CD4-positive, alpha-beta T cell treated with Interleukin-6 at 100 ng/mL for 8 hours (primary cell): ENCODE results near the gene MESD.
"Not testable (repeated sequence)": the region's sequence is repeated elsewhere in the genome, so short reads cannot be mapped to it uniquely, and the experiment has no call there.

ENCODE experiments used
- DNase-seq: peaks from one replicate; pipeline ENCODE4 v3.0.0-alpha.2; 2020; ENCODE audit warnings: mixed read lengths, low spot score

The MESD gene

GRCh38 chr15:80989081-80989517 lies 520 bp downstream of the MESD start:
- DNase-seq = no peak

- DNase-seq = no peak
Observed at GRCh38 chr15:80988148-80988796, 1.3 kb downstream of the MESD start.

DNA sequence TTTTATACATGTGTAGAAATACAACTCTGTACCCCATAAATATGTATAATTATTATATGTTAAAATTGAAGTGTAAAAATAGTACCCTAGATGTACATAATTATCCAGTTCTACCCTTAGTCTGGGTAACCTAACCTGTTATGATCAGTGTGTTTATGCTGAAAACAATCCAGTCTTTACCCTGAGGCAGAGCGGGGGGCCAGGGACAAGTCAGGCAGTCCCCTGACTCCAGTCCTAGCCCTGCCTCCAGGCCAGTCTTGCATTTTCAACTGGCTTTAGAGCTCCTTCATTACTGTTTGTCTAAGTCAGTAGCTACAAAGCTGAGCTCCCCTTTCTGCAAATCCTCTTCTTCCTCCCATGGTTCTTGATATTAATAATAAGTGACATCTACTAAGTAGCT lies 3.1 kb downstream of the MESD start:
- no peak for DNase-seq

- DNase-seq = no peak
Observed at GRCh38 chr15:80985981-80986380, 3.6 kb downstream of the MESD start.

GRCh38 chr15:80984856-80985255 lies 4.8 kb downstream of the MESD start:
- DNase-seq = no peak

DNA sequence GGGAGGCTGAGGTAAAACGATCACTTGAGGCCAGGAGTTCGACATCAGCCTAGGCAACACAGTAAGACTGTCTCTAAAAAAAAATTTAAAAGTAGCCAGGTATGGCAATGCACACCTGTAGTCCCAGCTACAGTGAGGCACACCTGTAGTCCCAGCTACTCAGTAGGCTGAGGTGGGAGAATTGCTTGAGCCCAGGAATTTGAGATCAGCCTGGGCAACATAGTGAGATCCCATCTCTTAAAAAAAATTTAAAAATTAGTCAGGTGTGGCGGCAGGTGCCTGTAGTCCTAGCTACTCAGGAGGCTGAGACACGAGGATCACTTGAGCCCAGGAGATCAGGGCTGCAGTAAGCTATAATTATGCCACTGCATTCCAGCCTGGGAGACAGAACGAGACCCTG lies 6.8 kb downstream of the MESD start:
- DNase-seq = no peak

DNA sequence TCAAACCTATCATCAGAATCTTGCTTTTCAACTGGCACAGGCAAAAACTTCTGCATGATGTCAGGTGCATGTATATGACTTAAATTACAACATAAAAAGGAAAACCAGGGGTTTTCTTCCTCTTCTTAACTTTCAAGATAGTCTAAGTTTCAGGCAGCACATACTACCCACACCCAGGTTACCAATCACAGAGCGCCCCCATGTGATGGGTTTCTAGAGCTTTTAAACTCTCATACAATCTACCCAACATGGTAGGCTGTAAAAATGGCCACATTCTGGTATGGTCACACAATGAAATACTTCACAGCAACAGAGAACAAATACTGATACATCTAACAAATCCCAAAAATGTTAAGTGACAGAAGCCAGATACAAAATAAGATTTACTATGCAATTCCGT lies 7.4 kb downstream of the MESD start:
- no peak for DNase-seq

GRCh38 chr15:80979538-80980200 lies 9.9 kb downstream of the MESD start:
- DNase-seq = no peak

DNA sequence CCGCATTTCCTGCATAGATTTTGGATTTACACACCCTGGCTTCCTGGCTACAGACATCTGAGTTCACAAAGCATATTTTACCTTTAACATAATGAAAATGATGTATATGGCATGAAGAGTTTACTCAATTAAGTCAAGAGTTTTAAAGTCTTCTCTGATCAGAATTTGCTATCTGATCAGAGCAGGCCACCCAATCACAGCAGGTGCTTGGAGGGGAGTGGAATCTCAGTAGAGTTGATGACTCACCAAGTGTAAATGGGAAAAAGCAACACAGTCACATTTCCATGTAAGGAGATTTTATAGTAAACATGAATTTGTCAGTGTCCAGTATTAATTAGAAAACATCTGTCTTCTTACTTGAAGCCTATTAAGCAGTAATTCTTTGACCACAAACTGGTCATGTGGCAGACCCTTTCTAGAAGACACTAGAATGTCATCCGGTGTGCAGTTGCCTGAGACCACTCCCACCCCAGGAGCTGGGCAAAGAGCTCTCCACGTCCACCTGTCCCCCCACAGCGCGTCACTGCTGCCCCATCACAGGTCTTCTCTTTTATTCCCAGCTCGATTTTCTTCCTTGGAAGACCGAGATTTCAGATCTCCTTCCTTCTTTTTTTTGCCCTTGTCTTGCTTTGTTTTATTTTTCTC lies 10.8 kb downstream of the MESD start:
- no peak for DNase-seq

- DNase-seq = no peak
Observed at GRCh38 chr15:80977627-80978036, 12.0 kb downstream of the MESD start.

- DNase-seq = no peak
Observed at GRCh38 chr15:80976851-80977250, 12.8 kb downstream of the MESD start.

- DNase-seq = no peak
Observed at GRCh38 chr15:80974914-80975313, 14.7 kb downstream of the MESD start.

DNA sequence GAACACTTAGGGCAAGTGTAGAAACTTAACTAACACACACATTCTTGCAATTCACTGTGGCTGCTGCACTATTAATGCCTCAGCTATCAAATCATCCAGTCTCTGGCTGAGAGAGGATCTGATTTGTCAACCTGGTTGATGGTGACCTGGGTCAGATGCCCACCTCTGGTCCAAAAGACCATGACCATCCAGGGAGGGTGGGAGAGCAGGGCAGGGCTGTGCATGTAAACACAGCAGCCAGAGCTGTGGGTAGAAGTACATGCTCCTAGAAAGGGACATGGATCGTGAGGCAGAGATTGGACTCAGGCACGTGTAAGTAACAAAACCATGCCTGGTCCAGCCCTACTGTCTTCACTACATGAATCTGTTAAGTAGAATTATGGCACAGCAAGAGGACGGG lies 17.3 kb downstream of the MESD start:
- DNase-seq = no peak

DNA sequence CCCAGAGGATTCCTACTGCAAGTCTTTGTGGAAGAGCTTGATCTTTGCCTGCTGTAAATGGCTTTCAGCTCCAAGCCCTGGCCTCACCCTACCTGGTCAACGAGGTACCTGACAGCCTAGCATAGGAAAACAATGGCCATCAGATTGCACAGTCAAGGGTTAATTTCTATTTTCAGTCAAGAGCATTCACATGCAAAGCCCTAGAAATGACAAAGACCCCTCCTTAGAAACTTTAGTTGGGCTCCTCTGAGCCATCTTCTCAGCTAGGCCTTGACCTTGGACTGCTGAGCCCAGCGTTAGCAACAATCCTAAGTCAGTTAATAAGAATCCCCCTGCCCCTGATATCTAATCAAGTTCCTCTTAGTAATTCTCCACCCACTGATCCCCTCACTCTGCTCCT lies 18.5 kb downstream of the MESD start:
- no peak for DNase-seq

DNA sequence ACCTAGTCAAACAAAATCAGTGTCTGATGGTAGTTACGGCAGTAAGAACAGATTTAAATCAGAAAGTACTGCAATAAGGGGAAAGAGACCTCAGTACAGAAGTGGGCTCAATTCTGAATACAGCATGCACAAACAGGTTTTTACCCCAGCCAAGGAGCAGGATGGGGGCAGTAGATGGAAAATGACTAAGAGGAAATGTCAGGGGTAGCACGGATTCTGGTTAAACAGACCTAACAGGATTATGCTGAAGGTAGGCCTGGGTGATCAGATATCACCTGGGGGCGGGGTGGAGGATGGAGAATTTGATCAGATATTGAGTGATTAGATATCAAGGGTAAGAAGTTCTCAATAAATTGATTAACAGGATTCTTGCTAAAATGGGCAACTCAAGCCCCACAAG lies 19.0 kb downstream of the MESD start:
- no peak for DNase-seq

DNA sequence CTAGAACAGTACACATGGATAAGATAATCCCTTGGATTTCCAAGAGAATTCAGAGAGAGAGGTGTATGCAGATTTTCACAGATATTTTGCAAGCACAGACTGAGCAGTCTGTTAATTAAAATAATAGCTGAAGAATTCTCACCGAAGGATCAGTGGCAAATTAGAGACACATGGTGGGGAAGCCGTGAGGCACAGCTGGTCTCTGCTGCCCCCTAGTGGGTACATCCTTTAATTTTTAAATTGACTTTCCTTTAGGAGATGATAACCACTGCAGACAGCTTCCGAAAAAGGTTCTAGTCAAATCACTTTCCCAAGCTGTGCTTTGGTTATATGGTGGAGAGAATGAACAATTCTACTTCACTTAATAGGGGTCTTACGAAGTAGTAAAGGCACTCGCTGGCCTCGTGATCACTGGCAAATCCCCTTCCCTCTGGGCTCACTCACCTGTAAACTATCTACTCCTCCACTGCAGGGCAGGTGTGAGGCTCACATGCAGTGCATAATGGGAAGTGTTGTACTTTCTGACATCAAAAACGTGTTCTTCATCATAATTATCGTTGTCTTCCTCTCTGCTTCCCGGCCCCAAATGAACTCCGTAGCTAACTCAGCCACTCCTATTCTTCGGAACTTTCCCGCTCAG lies 19.5 kb downstream of the MESD start:
- peak; percentile 63 for DNase-seq

- DNase-seq = no peak
Observed at GRCh38 chr15:80969316-80969715, 20.3 kb downstream of the MESD start.

DNA sequence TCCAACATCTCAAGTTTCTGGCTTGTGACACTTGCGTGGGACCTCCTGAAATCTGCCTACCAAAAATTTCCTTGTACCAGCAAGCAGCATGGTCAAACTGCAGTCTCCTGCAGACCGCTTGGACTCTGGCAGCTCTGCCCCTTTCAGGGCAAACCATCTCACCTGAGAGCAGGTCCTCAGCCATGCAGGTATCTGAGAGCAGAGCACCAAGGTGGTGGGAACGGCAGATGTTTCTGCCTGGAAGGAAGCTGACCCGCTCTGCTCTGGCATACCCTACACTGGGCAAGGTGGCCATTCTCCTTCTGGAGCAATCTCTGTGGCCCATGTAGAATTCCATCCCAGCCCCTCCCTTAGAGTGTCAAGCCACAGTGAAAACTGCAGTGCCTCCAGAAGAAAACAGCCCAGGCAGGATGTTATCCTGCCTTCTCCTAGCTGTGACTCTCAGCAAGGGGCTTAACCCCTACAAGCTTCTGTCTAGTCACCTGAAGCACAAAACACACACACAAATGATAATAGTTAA lies 21.6 kb downstream of the MESD start:
- DNase-seq = no peak

- no peak for DNase-seq
Observed at GRCh38 chr15:80967451-80967850, 22.2 kb downstream of the MESD start.

DNA sequence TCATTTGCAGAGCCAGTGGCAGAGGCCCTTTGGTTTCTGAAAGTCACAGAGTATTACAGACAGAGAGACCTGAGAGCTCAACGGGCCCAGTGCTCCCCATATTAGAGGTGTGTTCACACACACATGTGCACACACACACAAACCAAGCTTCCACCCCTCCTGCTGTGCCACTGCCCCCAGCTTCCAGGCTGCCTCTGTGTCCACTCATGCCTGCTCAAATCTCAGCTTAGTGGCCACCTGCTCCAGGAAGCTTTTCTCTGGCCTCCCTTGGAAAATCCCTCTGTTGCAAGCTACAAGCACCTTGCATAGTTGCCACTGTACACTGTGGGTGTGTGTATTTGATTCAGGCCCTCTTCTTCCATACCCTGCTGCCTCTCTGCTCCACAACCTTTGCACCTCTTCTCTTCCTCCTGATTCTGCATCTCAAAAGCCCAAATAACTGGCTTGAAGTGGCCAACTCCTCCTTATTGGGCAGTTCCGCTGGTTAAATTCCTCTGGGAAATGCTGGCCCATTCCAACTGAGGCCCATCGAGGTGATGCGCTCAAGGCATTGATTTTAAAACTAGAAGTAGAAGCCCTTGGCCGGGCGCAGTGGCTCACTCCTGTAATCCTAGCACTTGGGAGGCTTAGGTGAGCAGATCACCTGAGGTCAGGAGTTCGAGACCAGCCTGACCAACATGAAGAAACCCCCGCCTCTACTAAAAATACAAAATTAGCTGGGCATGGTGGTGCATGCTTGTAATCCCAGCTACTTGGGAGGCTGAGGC lies 23.0 kb downstream of the MESD start:
- DNase-seq = no peak

DNA sequence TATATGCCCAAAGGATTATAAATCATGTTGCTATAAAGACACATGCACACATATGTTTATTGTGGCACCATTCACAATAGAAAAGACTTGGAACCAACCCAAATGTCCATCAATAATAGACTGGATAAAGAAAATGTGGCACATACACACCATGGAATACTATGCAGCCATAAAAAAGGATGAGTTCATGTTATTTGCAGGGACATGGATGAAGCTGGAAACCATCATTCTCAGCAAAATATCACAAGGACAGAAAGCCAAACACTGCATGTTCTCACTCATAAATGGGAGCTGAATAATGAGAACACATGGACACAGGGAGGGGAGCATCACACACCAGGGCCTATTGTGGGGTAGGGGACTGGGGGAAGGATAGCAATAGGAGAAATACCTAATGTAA lies 24.2 kb downstream of the MESD start:
- not testable (repeated sequence) for DNase-seq
